ENCODE data around the gene MRPL20.

- TF ChIP-seq CTCF (IDR thresholded peaks at IDR 0.05; ENCODE audit: low read depth, low read length, poor library complexity, severe bottlenecking) (no peak), EZH2phosphoT487 (IDR thresholded peaks at IDR 0.05; ENCODE audit: borderline replicate concordance, low read length) (no peak)
These were observed 9.1 kb downstream of the MRPL20 start for GRCh38 chr1:1397839-1398523.
